ENCODE measurements around the gene CLCN3.

CLCN3 gene

DNA sequence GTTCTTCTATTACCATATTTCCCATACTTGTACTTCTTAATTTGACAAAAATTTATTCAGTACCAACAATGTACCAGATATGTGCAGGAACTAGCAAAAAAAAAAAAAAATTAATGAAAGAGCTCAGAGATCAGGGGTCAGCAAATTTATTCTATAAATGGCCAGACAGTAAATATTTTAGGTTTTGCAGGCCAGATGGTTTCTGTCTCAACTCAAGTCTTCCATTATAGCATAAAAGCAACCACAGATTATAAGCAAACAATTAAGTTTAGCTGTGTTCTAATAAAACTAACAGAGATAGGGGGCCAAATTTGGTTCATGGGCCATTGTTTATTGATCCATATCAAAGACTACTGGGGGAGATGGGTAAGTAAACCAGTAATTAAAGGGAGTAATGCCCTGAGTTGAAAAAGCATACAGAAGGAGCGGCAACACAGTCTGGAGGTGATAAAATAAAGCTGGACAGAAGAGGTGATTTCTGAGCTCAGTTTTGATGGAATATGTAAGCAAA lies 27.3 kb upstream of the CLCN3 start:
- TF ChIP-seq, protein P1, sequence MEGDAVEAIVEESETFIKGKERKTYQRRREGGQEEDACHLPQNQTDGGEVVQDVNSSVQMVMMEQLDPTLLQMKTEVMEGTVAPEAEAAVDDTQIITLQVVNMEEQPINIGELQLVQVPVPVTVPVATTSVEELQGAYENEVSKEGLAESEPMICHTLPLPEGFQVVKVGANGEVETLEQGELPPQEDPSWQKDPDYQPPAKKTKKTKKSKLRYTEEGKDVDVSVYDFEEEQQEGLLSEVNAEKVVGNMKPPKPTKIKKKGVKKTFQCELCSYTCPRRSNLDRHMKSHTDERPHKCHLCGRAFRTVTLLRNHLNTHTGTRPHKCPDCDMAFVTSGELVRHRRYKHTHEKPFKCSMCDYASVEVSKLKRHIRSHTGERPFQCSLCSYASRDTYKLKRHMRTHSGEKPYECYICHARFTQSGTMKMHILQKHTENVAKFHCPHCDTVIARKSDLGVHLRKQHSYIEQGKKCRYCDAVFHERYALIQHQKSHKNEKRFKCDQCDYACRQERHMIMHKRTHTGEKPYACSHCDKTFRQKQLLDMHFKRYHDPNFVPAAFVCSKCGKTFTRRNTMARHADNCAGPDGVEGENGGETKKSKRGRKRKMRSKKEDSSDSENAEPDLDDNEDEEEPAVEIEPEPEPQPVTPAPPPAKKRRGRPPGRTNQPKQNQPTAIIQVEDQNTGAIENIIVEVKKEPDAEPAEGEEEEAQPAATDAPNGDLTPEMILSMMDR (IDR thresholded peaks at IDR 0.05; ENCODE audit: control insufficient read depth, extremely low read depth, insufficient read depth) = no peak
- no peak overlapping the region for H3K4me3 ChIP-seq (ENCODE audit: low read depth, low read length)
- DNase-seq (ENCODE audit: low read depth) = no peak

DNA sequence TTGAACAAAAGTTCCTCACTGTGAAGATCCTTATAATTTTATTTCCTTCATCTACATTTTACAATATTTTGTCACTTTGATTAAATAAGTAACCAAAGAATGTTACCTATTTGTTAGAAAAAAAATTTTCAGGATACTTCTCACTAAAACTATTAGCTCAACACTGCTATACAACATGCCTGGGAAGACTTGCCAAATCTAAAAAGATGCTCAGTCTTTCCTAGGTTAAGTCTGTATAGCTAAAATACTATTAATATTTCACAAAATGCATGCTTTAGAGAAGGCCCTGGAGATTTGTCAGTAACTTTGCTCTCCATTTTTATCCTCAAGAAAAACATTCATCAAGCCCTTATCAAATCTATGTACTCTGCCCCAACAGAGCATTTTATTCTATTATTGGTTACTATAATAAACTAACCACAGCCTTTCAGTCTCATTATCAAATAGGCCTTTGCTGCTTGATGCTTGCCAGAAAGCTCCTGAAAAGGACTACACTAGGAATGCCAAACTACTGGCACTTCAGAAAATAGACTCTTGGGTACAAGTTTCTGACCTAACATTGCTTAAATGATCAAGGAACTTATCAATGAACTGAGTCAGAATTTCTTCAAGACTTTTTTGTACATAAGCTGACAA lies 25.7 kb upstream of the CLCN3 start:
- TF ChIP-seq, protein P1 (IDR thresholded peaks at IDR 0.05; ENCODE audit: control insufficient read depth, extremely low read depth, insufficient read depth) = no peak
- DNase-seq (ENCODE audit: low read depth) = no peak
- no peak overlapping the region for H3K4me3 ChIP-seq (ENCODE audit: low read depth, low read length)

DNA sequence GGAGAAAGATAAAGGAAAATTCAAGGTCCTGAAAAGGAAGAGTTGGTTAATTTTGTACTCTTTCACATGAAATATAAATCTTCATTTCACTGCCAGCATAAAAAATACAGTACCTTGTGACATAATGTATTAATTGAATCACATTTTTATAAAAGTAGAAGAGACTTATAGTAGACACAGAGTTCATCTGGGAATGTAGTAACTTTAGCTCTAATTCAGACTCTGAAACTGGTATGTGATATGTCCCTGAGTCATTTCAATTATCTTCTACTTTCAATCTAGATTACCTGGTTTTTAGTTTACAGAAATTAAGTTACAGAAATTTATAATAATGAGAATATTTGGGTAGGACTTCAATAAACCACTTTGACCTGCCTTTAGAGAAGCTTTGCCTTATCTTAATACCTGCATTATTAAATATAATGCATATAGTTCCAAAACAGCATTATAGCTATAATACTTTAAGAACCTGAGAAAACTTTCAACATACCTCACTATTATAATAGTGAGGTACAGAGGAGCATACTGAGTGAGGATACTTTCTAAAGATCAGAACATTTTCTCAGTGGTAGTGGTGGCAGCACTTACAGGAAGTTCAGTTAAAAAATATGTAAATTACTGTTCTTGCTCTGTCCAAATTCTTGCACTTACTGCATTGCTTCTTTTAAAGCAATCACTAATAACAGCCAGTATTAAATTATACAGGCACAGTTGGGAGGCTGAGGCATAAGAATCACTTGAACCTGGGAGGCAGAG lies 19.2 kb upstream of the CLCN3 start:
- TF ChIP-seq, protein P1 (IDR thresholded peaks at IDR 0.05; ENCODE audit: control insufficient read depth, extremely low read depth, insufficient read depth) = no peak
- DNase-seq (ENCODE audit: low read depth) = no peak
- no peak overlapping the region for H3K4me3 ChIP-seq (ENCODE audit: low read depth, low read length)

DNA sequence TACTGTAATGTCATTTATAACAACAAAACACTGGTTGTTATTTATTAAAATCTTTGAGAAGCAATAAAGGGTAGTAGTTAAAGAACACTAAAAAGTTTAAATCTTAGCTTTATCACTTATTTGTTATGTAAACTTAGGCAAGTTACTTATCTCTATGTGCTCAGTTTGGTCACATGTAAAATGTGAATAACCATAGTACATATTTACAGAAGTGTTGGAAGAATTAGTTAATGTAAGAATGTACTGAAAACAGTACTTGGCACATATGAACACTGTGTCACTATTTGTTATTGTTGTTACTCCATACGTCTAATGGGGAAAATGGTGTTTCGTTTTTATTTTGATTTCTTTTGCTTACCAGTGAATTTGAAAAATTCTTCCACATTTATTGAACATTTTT lies 17.1 kb upstream of the CLCN3 start:
- TF ChIP-seq, protein P1 (IDR thresholded peaks at IDR 0.05; ENCODE audit: control insufficient read depth, extremely low read depth, insufficient read depth) = no peak
- no peak for DNase-seq (ENCODE audit: low read depth)
- no peak overlapping the region for H3K4me3 ChIP-seq (ENCODE audit: low read depth, low read length)

DNA sequence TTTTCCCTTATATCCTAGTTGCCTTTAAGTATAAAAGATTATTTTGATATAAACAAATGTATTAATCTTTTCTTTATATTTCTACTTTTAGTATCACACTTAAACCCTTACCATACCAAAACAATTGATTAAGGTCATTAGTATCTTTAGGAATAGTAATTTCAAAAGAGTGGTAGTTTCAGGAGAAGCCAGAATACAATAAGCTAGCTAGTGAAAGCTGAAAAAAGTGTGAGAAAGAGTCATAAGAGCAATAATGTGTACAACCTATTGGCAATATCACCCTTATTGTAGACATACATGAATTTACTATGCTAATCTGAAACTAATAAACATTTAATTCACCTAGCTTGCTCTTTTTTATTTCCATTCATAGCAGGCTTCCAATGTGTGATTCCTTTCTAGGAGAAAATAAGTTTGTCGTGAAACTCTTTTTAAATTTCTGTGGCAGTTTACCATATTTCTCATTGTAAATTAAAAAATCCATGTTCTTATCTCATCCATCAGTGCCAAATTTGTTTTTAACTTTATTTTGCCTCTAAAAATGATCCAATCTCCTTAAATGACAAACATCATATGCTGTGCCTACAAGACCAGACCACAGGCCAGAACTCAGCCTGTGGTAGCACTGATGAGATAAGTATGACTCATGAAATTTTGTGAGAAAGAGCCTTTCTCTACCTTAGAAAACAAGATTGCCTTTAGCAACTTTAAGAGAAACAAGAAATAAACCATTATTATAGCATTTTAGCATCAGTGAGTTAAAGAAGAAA lies 16.1 kb upstream of the CLCN3 start:
- TF ChIP-seq, protein P1 (IDR thresholded peaks at IDR 0.05; ENCODE audit: control insufficient read depth, extremely low read depth, insufficient read depth) = no peak
- H3K4me3 ChIP-seq (ENCODE audit: low read depth, low read length) = no peak overlapping the region
- DNase-seq (ENCODE audit: low read depth) = no peak

DNA sequence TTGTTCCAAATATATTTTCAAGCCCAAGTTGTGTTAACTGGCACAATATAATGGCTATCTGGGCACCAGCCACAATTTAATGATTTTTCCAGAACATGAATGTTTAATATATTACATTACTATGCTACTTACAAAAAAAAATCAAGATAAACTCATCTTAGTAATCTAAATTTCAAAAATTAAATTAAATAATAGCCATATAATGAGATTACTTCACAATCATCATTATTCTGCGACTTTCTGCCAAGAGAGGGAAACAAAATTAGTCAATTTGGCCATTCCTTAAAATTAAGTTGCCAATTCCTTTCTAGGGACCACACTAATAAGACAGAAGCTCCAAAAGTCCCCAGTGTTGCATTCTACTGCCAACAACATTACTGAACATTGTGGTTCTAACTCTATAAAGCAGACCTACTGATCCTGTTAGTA lies 15.5 kb upstream of the CLCN3 start:
- no peak for DNase-seq (ENCODE audit: low read depth)
- no peak overlapping the region for H3K4me3 ChIP-seq (ENCODE audit: low read depth, low read length)
- TF ChIP-seq, protein P1 (IDR thresholded peaks at IDR 0.05; ENCODE audit: control insufficient read depth, extremely low read depth, insufficient read depth) = no peak
